ENCODE measurements around the gene PCDHA1. TPM values are rescaled to one million over a fixed set of nuclear protein-coding genes. Genes with fewer than 3 reads are reported as not detected.
A peak's percentile ranks its signal among the peaks of the same experiment; 100 is the strongest.

PCDHA1 gene
- total RNA-seq, 3 donors from 2014 or later (not counting 1 experiment from before 2014, with no cell fraction given): not detected

GRCh38 chr5:141050622-141051520 lies 264.9 kb downstream of the PCDHA1 start, which contains the start of gene PCDHB1:
Gene PCDHB1, plus strand, starts transcription at chr5:141051374. Its CDS starts 97 bp downstream, at chr5:141051471.
- no peak for TF ChIP-seq CTCF (IDR thresholded peaks at IDR 0.05)
- DNase-seq (no peak), ATAC-seq (no peak)
- Mint-ChIP-seq H3K9me3 (peaks cover 4 to 12% of the 10 kb centered on the region in 2 donors), H3K27ac (no peak within 1 kb of the TSS), H3K4me3 (peak within 1 kb of the TSS; percentile 41), H3K36me3 (peaks cover 13% of the 10 kb centered on the region), H3K4me1 (peaks cover 5 to 6% of the 10 kb centered on the region in 2 donors), H3K27me3 (ENCODE audit: low read depth in 2 of 2) (peaks cover 0 to 3% of the 10 kb centered on the region in 2 donors)
- no peaks in the 10 kb centered on the region for H3K36me3 ChIP-seq (ENCODE audit: control insufficient read depth, insufficient read depth, low read length)
- H3K4me3 ChIP-seq (ENCODE audit: low read length): no peak within 1 kb of the TSS
- H3K9me3 ChIP-seq (ENCODE audit: control insufficient read depth, insufficient read depth, low read length): peaks cover 18% of the 10 kb centered on the region
- H3K27ac ChIP-seq (ENCODE audit: low read length): no peak within 1 kb of the TSS
- no peaks in the 10 kb centered on the region for H3K4me1 ChIP-seq (ENCODE audit: control insufficient read depth, insufficient read depth, low read length)
- peaks cover 8% of the 10 kb centered on the region for H3K27me3 ChIP-seq (ENCODE audit: control insufficient read depth, insufficient read depth, low read length)
- 29% methylated on average over 20 of the region's 20 CpGs for WGBS (ENCODE audit: insufficient coverage)
- intact Hi-C loops (cut with micrococcal nuclease): no loop called here

- intact Hi-C loops (cut with micrococcal nuclease): no loop called here
- Histone ChIP-seq H3K27ac (ENCODE audit: low read length) (no peak overlapping the region), H3K4me3 (ENCODE audit: low read length) (no peak overlapping the region), H3K9me3 (ENCODE audit: control insufficient read depth, insufficient read depth, low read length) (peaks cover 18% of the 10 kb centered on the region), H3K36me3 (ENCODE audit: control insufficient read depth, insufficient read depth, low read length) (no peaks in the 10 kb centered on the region), H3K4me1 (ENCODE audit: control insufficient read depth, insufficient read depth, low read length) (no peaks in the 10 kb centered on the region), H3K27me3 (ENCODE audit: control insufficient read depth, insufficient read depth, low read length) (peaks cover 8% of the 10 kb centered on the region)
- WGBS (ENCODE audit: insufficient coverage): 22% methylated on average over 19 of the region's 19 CpGs
- Mint-ChIP-seq H3K9me3 (peaks cover 4 to 12% of the 10 kb centered on the region in 2 donors), H3K27ac (no peak overlapping the region), H3K4me3 (peak overlapping the region; percentile 41), H3K36me3 (peaks cover 13% of the 10 kb centered on the region), H3K4me1 (peaks cover 5 to 6% of the 10 kb centered on the region in 2 donors), H3K27me3 (ENCODE audit: low read depth in 2 of 2) (peaks cover 0 to 3% of the 10 kb centered on the region in 2 donors)
- no peak for TF ChIP-seq CTCF (IDR thresholded peaks at IDR 0.05)
- no peak for ATAC-seq
- DNase-seq: no peak
Measured at GRCh38 chr5:141051521-141051866, 265.6 kb downstream of the PCDHA1 start.

Other genes starting within 250 kb of the PCDHA1 start
- 1 to 10 TPM; 5.8 to 9.4 (median 6.0) TPM for gene EIF4EBP3, start 238.5 kb upstream of the PCDHA1 start, total RNA-seq
- gene SRA1, start 228.7 kb upstream of the PCDHA1 start, total RNA-seq: 10 to 100 TPM; 42.2 to 66.4 (median 59.4) TPM
- gene APBB3, start 221.5 kb upstream of the PCDHA1 start, total RNA-seq: 10 to 100 TPM; 44.0 to 44.9 (median 44.4) TPM
- gene SLC35A4, start 221.3 kb upstream of the PCDHA1 start, total RNA-seq: 10 to 100 TPM; 63.1 to 76.1 (median 72.3) TPM
- 10 to 100 TPM in 1 of 3 donors, 1 to 10 TPM in 2; 1.4 to 15.9 (median 7.0) TPM for gene CD14, start 153.0 kb upstream of the PCDHA1 start, total RNA-seq
- gene TMCO6, start 146.7 kb upstream of the PCDHA1 start, total RNA-seq: 10 to 100 TPM; 17.9 to 19.5 (median 18.8) TPM
- 10 to 100 TPM; 41.0 to 48.3 (median 42.8) TPM for gene NDUFA2, start 138.5 kb upstream of the PCDHA1 start, total RNA-seq
- gene IK, start 138.3 kb upstream of the PCDHA1 start, total RNA-seq: 100 to 1,000 TPM; 144 to 204 (median 148) TPM
- 10 to 100 TPM; 42.3 to 45.1 (median 43.3) TPM for gene WDR55, start 121.2 kb upstream of the PCDHA1 start, total RNA-seq
- gene DND1, start 112.6 kb upstream of the PCDHA1 start, total RNA-seq: 1 to 10 TPM in 2 of 3 donors, under 1 TPM in 1; 0.90 to 1.1 (median 1.1) TPM
- 10 to 100 TPM; 62.4 to 73.8 (median 68.3) TPM for gene HARS1, start 94.8 kb upstream of the PCDHA1 start, total RNA-seq
- gene HARS2, start 94.7 kb upstream of the PCDHA1 start, total RNA-seq: 10 to 100 TPM; 42.5 to 48.4 (median 45.6) TPM
- 10 to 100 TPM; 47.0 to 50.4 (median 49.5) TPM for gene ZMAT2, start 85.7 kb upstream of the PCDHA1 start, total RNA-seq
- not detected for gene PCDHA2, start 8.7 kb downstream of the PCDHA1 start, total RNA-seq
- not detected for gene PCDHA3, start 14.9 kb downstream of the PCDHA1 start, total RNA-seq
- not detected for gene PCDHA4, start 20.9 kb downstream of the PCDHA1 start, total RNA-seq
- not detected for gene PCDHA5, start 35.5 kb downstream of the PCDHA1 start, total RNA-seq
- not detected for gene PCDHA6, start 41.8 kb downstream of the PCDHA1 start, total RNA-seq
- not detected for gene PCDHA7, start 48.1 kb downstream of the PCDHA1 start, total RNA-seq
- gene PCDHA8, start 55.0 kb downstream of the PCDHA1 start, total RNA-seq: not detected
- gene PCDHA9, start 62.2 kb downstream of the PCDHA1 start, total RNA-seq: not detected
- gene PCDHA10, start 69.8 kb downstream of the PCDHA1 start, total RNA-seq: not detected
- not detected for gene PCDHA11, start 82.8 kb downstream of the PCDHA1 start, total RNA-seq
- not detected for gene PCDHA12, start 89.2 kb downstream of the PCDHA1 start, total RNA-seq
- not detected for gene PCDHA13, start 96.0 kb downstream of the PCDHA1 start, total RNA-seq
- not detected for gene PCDHAC1, start 140.2 kb downstream of the PCDHA1 start, total RNA-seq
- not detected for gene PCDHAC2, start 180.3 kb downstream of the PCDHA1 start, total RNA-seq